H1 (cell line): ENCODE measurements around the gene PMS2. TPM values are rescaled to one million over a fixed set of nuclear protein-coding genes. Genes with fewer than 3 reads are reported as not detected.

Experiments
- ATF3 ChIP-seq: IDR thresholded peaks from 2 replicates; pipeline ENCODE4 v1.6.1; 2011; ENCODE audit warnings: low read depth, mild to moderate bottlenecking, low read length; ENCODE audit not compliant: insufficient read depth
- BCL11A ChIP-seq, 2 experiments: IDR thresholded peaks; one replicate each; pipeline ENCODE4 v1.6.1; 2011; ENCODE audit warnings: low read depth in 2 of 2, low read length in 2 of 2, mild to moderate bottlenecking in 2 of 2
- EGR1 ChIP-seq: IDR thresholded peaks from 2 replicates; pipeline ENCODE4 v1.6.1; 2011; ENCODE audit warnings: low read depth, low read length, borderline replicate concordance
- EP300 ChIP-seq, 2 experiments: IDR thresholded peaks; 1 replicate in 1 of 2; 2 replicates in 1 of 2; pipeline ENCODE4 v1.6.1; 2011 to 2012; ENCODE audit warnings: low read depth in 2 of 2, low read length in 2 of 2, mild to moderate bottlenecking in 2 of 2, borderline replicate concordance in 1 of 2, inconsistent platforms in 1 of 2, moderate library complexity in 1 of 2
- GABPA ChIP-seq: IDR thresholded peaks from 2 replicates; pipeline ENCODE4 v1.6.1; 2011; ENCODE audit warnings: mild to moderate bottlenecking, low read length, moderate library complexity, borderline replicate concordance; ENCODE audit not compliant: insufficient read depth
- HDAC2 ChIP-seq, 2 experiments: fragments of 300-600 bp in 1 of 2; sonication (generic) in 1 of 2; IDR thresholded peaks; 2 replicates each; pipeline ENCODE4 v1.6.1; 2011 to 2012; ENCODE audit warnings: low read depth in 2 of 2, low read length in 2 of 2, mild to moderate bottlenecking in 2 of 2, moderate library complexity in 2 of 2, borderline replicate concordance in 1 of 2, inconsistent platforms in 1 of 2
- MAFK ChIP-seq: IDR thresholded peaks from 2 replicates; pipeline ENCODE4 v1.6.1; 2012; ENCODE audit warnings: low read depth, mild to moderate bottlenecking, improper control_type of control experiment, low read length
- POU5F1 ChIP-seq: IDR thresholded peaks from 2 replicates; pipeline ENCODE4 v1.6.1; 2011; ENCODE audit warnings: low read depth, mild to moderate bottlenecking, low read length, moderate library complexity
- RBBP5 ChIP-seq: IDR thresholded peaks from 2 replicates; pipeline ENCODE4 v1.7.1; 2012; ENCODE audit warnings: low read depth, mild to moderate bottlenecking, inconsistent platforms, low read length, moderate library complexity, borderline replicate concordance
- SAP30 ChIP-seq: fragments of 300-600 bp; sonication (generic); IDR thresholded peaks from 2 replicates; pipeline ENCODE4 v1.7.1; 2012; ENCODE audit warnings: low read length, moderate library complexity, mild to moderate bottlenecking, inconsistent platforms; ENCODE audit not compliant: insufficient read depth, insufficient replicate concordance
- SIRT6 ChIP-seq: IDR thresholded peaks from one replicate; pipeline ENCODE4 v1.7.1; 2012; ENCODE audit warnings: low read length, inconsistent platforms
- SP1 ChIP-seq: IDR thresholded peaks from 2 replicates; pipeline ENCODE4 v1.6.1; 2011; ENCODE audit warnings: low read depth, low read length
- SP2 ChIP-seq: IDR thresholded peaks from 2 replicates; pipeline ENCODE4 v1.6.1; 2012; ENCODE audit warnings: mild to moderate bottlenecking, low read length, inconsistent platforms
- SRF ChIP-seq: IDR thresholded peaks from 2 replicates; pipeline ENCODE4 v1.6.1; 2011; ENCODE audit warnings: mild to moderate bottlenecking, low read depth, low read length, moderate library complexity
- ZNF274 ChIP-seq: IDR thresholded peaks from 2 replicates; pipeline ENCODE4 v1.7.0; 2012; ENCODE audit warnings: low read length, borderline replicate concordance; ENCODE audit errors: extremely low read depth
- polyA plus RNA-seq, 7 experiments: library from polyadenylated mRNA; depleted of rRNA in 3 of 7; stranded (reverse) in 5 of 7; unstranded in 2 of 7; fragments of >200 nt in 5 of 7; fragments of 200-250 nt in 2 of 7; gene quantifications; 1 replicate in 5 of 7; 2 replicates in 1 of 7; 4 replicates in 1 of 7; pipeline versions ENCODE4 v1.2.1 to v1.2.3, GENCODE V29; 2011 to 2013; ENCODE audit warnings: missing spikeins in 2 of 7, mixed read lengths in 2 of 7
- total RNA-seq: library from RNA; stranded (reverse); fragmentation: NEBNext Ultra II Directional; extraction: Animal tissue kit (Norgen Biotek cat#: 25700); gene quantifications from 2 replicates; pipeline ENCODE4 v1.2.1, GENCODE V29; 2021

Gene PMS2
- total and polyA plus RNA-seq, 2 of the 8 experiments (the other 6 are each of a cell fraction or from before 2014, with no cell fraction given): 4.8 to 12.1 TPM

- no peak for TF ChIP-seq ATF3
- TF ChIP-seq SP2: peak; percentile 27; the same call in 1 of the 2 replicates
- TF ChIP-seq SAP30: peak; percentile 57
- TF ChIP-seq SP1: peak; percentile 77; the same call in 1 of the 2 replicates
- TF ChIP-seq ZNF274: no peak
- TF ChIP-seq SIRT6: no peak
- TF ChIP-seq BCL11A (IDR thresholded peaks at IDR 0.05; ENCODE audit: low read depth in 2 of 2, low read length in 2 of 2): no peak
- no peak for TF ChIP-seq EP300 (IDR thresholded peaks at IDR 0.05; ENCODE audit: borderline replicate concordance in 1 of 2, low read depth in 2 of 2, low read length in 2 of 2)
- no peak for TF ChIP-seq MAFK
- TF ChIP-seq SRF: no peak
- TF ChIP-seq EGR1: no peak
- TF ChIP-seq HDAC2 (IDR thresholded peaks at IDR 0.05; ENCODE audit: borderline replicate concordance in 1 of 2, low read depth in 2 of 2, low read length in 2 of 2): peak in 1 of 2 experiments; percentile 82; a peak in 2 of 4 replicates
- TF ChIP-seq GABPA: no peak
- peak; percentile 18; the same call in 1 of the 2 replicates for TF ChIP-seq RBBP5
- TF ChIP-seq POU5F1: no peak
Measured at GRCh38 chr7:6008668-6009611, at the start of gene PMS2, which contains the start of gene AIMP2 (continued).
